ENCODE data around the gene NAA30. TPM values are rescaled to one million over a fixed set of nuclear protein-coding genes. Genes with fewer than 3 reads are reported as not detected.
A peak's percentile ranks its signal among the peaks of the same experiment; 100 is the strongest.

The NAA30 gene
- polyA plus RNA-seq, 3 donors, result 2.6 to 5.5 (median 2.9) TPM

DNA sequence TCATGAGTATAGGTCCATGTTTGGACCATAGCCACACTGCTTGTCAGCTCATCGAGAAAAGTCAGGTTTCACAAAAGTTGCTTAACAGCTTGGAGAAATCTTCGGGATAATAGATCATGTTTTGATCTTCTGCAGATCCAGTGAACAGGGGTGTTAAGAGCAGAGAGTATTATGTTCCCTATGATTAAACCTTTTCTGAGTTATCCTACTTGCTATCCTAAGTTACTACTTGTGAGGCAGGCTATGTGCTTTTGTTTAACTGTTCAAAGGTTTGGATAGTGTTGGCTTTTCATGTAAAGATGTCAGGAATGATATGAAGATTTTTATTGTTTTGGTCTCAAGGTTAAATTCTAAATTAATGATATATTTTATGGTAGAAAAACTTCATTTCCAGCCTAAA, 11.1 kb downstream of the NAA30 start:
- Histone ChIP-seq H3K36me3 (replicated peaks in 1 of 2; ENCODE audit: control insufficient read depth in 1 of 2, insufficient read depth in 2 of 2, low read length in 2 of 2) (peaks cover 22 to 67% of the 10 kb centered on the region in 2 donors), H2AFZ (ENCODE audit: insufficient read depth, low read depth, low read length, poor library complexity, severe bottlenecking) (no peak overlapping the region), H4K20me1 (ENCODE audit: insufficient read depth, low read length) (no peaks in the 10 kb centered on the region), H3K4me3 (replicated peaks in 1 of 3; ENCODE audit: low read depth in 2 of 3, low read length in 3 of 3) (no peak overlapping the region), H3K4me1 (ENCODE audit: control insufficient read depth in 1 of 2, insufficient read depth in 2 of 2, low read length in 2 of 2) (no peaks in the 10 kb centered on the region), H3K27ac (ENCODE audit: low read depth in 1 of 2, low read length in 2 of 2) (no peak overlapping the region), H3K4me2 (replicated peaks; ENCODE audit: extremely low read depth, low read length, poor library complexity, severe bottlenecking) (no peak overlapping the region), H3K27me3 (ENCODE audit: control insufficient read depth in 2 of 2, insufficient read depth in 2 of 2, low read length in 2 of 2) (no peaks in the 10 kb centered on the region), H3K9ac (ENCODE audit: insufficient read depth, low read length, poor library complexity, severe bottlenecking) (no peak overlapping the region), H3K79me2 (ENCODE audit: insufficient read depth, low read length) (no peaks in the 10 kb centered on the region), H3K9me3 (replicated peaks in 1 of 2; ENCODE audit: control insufficient read depth in 1 of 2, insufficient read depth in 1 of 2, low read length in 2 of 2) (no peaks in the 10 kb centered on the region)
- WGBS (ENCODE audit: insufficient coverage), result no CpG with 5 or more reads among the region's 2 CpGs
- TF ChIP-seq, protein P1, sequence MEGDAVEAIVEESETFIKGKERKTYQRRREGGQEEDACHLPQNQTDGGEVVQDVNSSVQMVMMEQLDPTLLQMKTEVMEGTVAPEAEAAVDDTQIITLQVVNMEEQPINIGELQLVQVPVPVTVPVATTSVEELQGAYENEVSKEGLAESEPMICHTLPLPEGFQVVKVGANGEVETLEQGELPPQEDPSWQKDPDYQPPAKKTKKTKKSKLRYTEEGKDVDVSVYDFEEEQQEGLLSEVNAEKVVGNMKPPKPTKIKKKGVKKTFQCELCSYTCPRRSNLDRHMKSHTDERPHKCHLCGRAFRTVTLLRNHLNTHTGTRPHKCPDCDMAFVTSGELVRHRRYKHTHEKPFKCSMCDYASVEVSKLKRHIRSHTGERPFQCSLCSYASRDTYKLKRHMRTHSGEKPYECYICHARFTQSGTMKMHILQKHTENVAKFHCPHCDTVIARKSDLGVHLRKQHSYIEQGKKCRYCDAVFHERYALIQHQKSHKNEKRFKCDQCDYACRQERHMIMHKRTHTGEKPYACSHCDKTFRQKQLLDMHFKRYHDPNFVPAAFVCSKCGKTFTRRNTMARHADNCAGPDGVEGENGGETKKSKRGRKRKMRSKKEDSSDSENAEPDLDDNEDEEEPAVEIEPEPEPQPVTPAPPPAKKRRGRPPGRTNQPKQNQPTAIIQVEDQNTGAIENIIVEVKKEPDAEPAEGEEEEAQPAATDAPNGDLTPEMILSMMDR (IDR thresholded peaks at IDR 0.05), result no peak
- DNase-seq, result no peak
- Mint-ChIP-seq H3K4me1 (peaks cover 4% of the 10 kb centered on the region), H3K27me3 (ENCODE audit: low read depth in 3 of 3) (no peaks in the 10 kb centered on the region), H3K4me3 (no peak overlapping the region), H3K36me3 (peaks cover 55 to 64% of the 10 kb centered on the region in 2 donors), H3K9me3 (no peaks in the 10 kb centered on the region), H3K27ac (no peak overlapping the region)
- intact Hi-C loops (cut with micrococcal nuclease), result no loop called here

DNA sequence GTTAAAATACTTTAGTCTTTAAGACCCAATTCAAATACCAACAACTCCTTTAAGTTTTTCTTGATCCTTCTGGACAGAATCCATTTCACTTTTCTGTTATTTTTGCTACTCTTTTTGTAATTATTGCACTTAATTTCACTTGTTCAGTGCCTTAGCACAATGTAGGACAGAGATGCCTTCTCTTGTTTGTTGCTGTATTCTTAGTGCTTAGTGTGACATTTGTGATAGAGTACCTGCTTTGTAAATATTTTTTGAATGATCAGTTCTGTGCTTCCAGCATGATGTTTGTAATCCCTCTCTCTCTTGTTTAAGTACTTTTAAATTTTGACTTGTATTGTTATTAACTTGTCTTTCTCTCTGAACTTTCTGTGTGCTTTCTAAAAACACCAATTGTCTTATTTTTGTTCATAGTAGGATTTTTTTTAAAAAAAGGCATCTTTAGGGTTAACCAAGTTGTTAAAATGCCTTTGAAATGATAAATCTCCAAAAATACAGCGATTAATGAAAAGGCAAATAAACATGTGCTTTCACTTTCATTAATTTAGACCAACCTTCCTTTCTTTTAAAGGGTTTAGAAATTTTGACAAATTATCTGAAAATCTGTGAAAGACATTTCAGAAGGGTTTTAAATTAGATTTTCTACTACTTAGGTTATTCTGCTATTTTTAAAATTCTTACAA, 11.9 kb downstream of the NAA30 start:
- H3K27me3 ChIP-seq (ENCODE audit: control insufficient read depth in 2 of 2, insufficient read depth in 2 of 2, low read length in 2 of 2), result no peaks in the 10 kb centered on the region
- H3K4me2 ChIP-seq (replicated peaks; ENCODE audit: extremely low read depth, low read length, poor library complexity, severe bottlenecking), result no peak overlapping the region
- Mint-ChIP-seq H3K4me3 (no peak overlapping the region), H3K36me3 (peaks cover 53 to 65% of the 10 kb centered on the region in 2 donors), H3K27me3 (ENCODE audit: low read depth in 3 of 3) (no peaks in the 10 kb centered on the region), H3K27ac (peak overlapping the region in 2 of 7 donors; percentile 38 to 63), H3K9me3 (no peaks in the 10 kb centered on the region), H3K4me1 (peaks cover 4% of the 10 kb centered on the region)
- no CpG with 5 or more reads among the region's 1 CpG for WGBS (ENCODE audit: insufficient coverage)
- no peaks in the 10 kb centered on the region for H3K4me1 ChIP-seq (ENCODE audit: control insufficient read depth in 1 of 2, insufficient read depth in 2 of 2, low read length in 2 of 2)
- H3K9me3 ChIP-seq (replicated peaks in 1 of 2; ENCODE audit: control insufficient read depth in 1 of 2, insufficient read depth in 1 of 2, low read length in 2 of 2), result no peaks in the 10 kb centered on the region
- no peak overlapping the region for H3K27ac ChIP-seq (ENCODE audit: low read depth in 1 of 2, low read length in 2 of 2)
- H4K20me1 ChIP-seq (ENCODE audit: insufficient read depth, low read length), result no peaks in the 10 kb centered on the region
- intact Hi-C loops (cut with micrococcal nuclease), result no loop called here
- no peaks in the 10 kb centered on the region for H3K79me2 ChIP-seq (ENCODE audit: insufficient read depth, low read length)
- H3K4me3 ChIP-seq (replicated peaks in 1 of 3; ENCODE audit: low read depth in 2 of 3, low read length in 3 of 3), result no peak overlapping the region
- H3K9ac ChIP-seq (ENCODE audit: insufficient read depth, low read length, poor library complexity, severe bottlenecking), result no peak overlapping the region
- peaks cover 25 to 70% of the 10 kb centered on the region in 2 donors for H3K36me3 ChIP-seq (replicated peaks in 1 of 2; ENCODE audit: control insufficient read depth in 1 of 2, insufficient read depth in 2 of 2, low read length in 2 of 2)
- no peak overlapping the region for H2AFZ ChIP-seq (ENCODE audit: insufficient read depth, low read depth, low read length, poor library complexity, severe bottlenecking)
- no peak for DNase-seq
- TF ChIP-seq, protein P1 (IDR thresholded peaks at IDR 0.05), result no peak

Measured in CD14-positive monocyte (primary cell).